Brain microvascular endothelial cell (primary cell): ENCODE results near the gene CCDC66.
A peak's percentile ranks its signal among the peaks of the same experiment; 100 is the strongest.

Experiments used
- DNase-seq: peaks from one replicate; pipeline ENCODE4 v3.0.0-alpha.2; 2020
- H3K27ac ChIP-seq: fragments of 250-450 bp; sonication (Bioruptor Pico); 2 replicates; pipeline ENCODE4 v1.5.1; 2020; ENCODE audit warnings: mild to moderate bottlenecking, moderate library complexity
- H3K27me3 ChIP-seq: fragments of 250-450 bp; sonication (Bioruptor Pico); replicated peaks from 2 replicates; pipeline ENCODE4 v1.5.1; 2020; ENCODE audit warnings: mild to moderate bottlenecking
- H3K36me3 ChIP-seq: fragments of 250-450 bp; sonication (Bioruptor Pico); replicated peaks from 2 replicates; pipeline ENCODE4 v1.5.1; 2020; ENCODE audit warnings: mild to moderate bottlenecking
- H3K4me3 ChIP-seq: 2 replicates; pipeline ENCODE4 v1.5.1; 2011; ENCODE audit warnings: low read depth, mild to moderate bottlenecking, control low read depth, low read length, moderate library complexity
- CTCF ChIP-seq: IDR thresholded peaks from 2 replicates; pipeline ENCODE4 v1.5.1; 2011; ENCODE audit warnings: low read depth, mild to moderate bottlenecking, moderate library complexity, low read length, control low read depth, inconsistent platforms; ENCODE audit errors: missing control alignments
- in situ Hi-C: cut with HindIII; loops from 2 replicates; pipeline ENCODE4 v1.10.0; 2017; ENCODE audit warnings: low sequenced_read_pairs, low pct_ligation_motif_present

The CCDC66 gene

GRCh38 chr3:56556908-56557830 lies at the start of gene CCDC66:
Gene CCDC66, plus strand, starts transcription at chr3:56557175. Its CDS starts 68 bp downstream, at chr3:56557243.
- peak; percentile 72 for TF ChIP-seq CTCF
- Histone ChIP-seq H3K4me3 (peak within 1 kb of the TSS; percentile 89), H3K36me3 (no peaks in the 10 kb centered on the region), H3K27ac (peak within 1 kb of the TSS; percentile 56), H3K27me3 (no peaks in the 10 kb centered on the region)
- in situ Hi-C loops: no loop called here
- DNase-seq: peak; percentile 94

GRCh38 chr3:56519641-56520040 lies 37.3 kb upstream of the CCDC66 start:
- DNase-seq: no peak
- in situ Hi-C loops: no loop called here
- Histone ChIP-seq H3K27me3 (no peaks in the 10 kb centered on the region), H3K36me3 (no peaks in the 10 kb centered on the region), H3K4me3 (no peak overlapping the region), H3K27ac (no peak overlapping the region)
- TF ChIP-seq CTCF: no peak

DNA sequence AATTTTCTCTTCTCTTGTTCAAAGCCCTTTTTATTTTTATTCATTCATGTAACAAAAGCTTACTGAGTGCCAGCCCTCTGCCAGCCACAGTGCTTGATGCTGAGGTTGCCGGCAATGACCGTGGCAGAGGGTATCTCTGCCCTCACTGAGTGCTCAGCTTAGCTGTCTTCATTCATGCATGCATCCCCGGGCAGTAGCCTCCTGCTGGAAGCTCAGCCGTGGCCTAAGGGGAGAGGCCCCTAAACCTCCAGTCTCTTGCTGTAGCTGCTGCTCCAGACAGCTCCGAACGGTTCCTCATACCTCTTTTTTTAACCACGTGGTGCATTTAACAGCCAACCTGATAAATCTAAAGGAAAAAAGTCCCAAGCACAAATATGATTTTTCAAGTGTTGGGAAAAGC lies 34.6 kb upstream of the CCDC66 start:
- no peaks in the 10 kb centered on the region for H3K27me3 ChIP-seq
- DNase-seq: no peak

GRCh38 chr3:56525291-56525690 lies 31.7 kb upstream of the CCDC66 start:
- no peak overlapping the region for H3K27ac ChIP-seq
- in situ Hi-C loops: no loop called here

More for the DNA sequence above, 34.6 kb upstream of the CCDC66 start:
- Histone ChIP-seq H3K27ac (no peak overlapping the region), H3K36me3 (no peaks in the 10 kb centered on the region), H3K4me3 (no peak overlapping the region)
- TF ChIP-seq CTCF: no peak
- in situ Hi-C loops: no loop called here

DNA sequence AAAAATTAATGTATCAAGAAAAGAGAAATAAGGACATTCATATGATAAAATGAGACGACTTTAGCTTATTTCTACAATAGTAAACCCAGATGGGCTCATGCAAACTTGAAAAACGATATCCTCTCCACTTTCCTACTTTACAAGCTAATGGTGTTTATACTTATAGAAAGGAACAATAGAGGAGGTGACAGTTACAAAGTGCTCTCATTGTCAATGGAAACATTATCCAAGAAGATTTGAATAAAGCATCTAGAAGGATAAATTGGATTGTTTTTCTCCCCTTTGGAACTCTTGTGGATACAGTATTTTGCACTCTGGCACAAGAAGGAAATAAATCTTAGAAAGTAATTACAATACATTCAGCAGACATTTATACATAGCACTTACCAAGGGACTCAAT lies 20.2 kb upstream of the CCDC66 start:
- Histone ChIP-seq H3K4me3 (no peak overlapping the region), H3K27me3 (no peaks in the 10 kb centered on the region), H3K36me3 (no peaks in the 10 kb centered on the region), H3K27ac (no peak overlapping the region)
- in situ Hi-C loops: no loop called here
- TF ChIP-seq CTCF: no peak
- no peak for DNase-seq

More at GRCh38 chr3:56525291-56525690, 31.7 kb upstream of the CCDC66 start:
- Histone ChIP-seq H3K36me3 (no peaks in the 10 kb centered on the region), H3K4me3 (no peak overlapping the region), H3K27me3 (no peaks in the 10 kb centered on the region)
- DNase-seq: no peak
- no peak for TF ChIP-seq CTCF
